Measurements from ENCODE around the gene HPX.

The HPX gene

DNA sequence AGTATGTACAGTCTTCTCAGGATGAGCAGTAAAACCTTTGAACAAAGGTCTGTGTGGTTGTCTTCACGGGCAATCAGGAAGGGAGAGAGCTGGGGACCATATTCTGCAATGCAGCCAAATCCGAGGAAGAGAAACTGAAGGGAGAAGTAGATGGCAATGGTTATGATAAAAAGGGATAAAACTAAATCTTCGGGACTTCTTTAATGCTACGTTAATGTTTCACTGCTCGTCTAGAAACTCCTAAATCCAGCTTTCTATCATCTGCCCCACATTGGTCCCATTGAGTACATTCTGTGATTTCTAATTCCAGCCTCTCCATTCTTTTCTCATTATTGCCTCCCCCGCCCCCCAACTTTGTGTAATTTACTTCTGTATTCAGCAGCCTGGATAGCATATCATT, 42.2 kb upstream of the HPX start:
- TF ChIP-seq, protein P1, sequence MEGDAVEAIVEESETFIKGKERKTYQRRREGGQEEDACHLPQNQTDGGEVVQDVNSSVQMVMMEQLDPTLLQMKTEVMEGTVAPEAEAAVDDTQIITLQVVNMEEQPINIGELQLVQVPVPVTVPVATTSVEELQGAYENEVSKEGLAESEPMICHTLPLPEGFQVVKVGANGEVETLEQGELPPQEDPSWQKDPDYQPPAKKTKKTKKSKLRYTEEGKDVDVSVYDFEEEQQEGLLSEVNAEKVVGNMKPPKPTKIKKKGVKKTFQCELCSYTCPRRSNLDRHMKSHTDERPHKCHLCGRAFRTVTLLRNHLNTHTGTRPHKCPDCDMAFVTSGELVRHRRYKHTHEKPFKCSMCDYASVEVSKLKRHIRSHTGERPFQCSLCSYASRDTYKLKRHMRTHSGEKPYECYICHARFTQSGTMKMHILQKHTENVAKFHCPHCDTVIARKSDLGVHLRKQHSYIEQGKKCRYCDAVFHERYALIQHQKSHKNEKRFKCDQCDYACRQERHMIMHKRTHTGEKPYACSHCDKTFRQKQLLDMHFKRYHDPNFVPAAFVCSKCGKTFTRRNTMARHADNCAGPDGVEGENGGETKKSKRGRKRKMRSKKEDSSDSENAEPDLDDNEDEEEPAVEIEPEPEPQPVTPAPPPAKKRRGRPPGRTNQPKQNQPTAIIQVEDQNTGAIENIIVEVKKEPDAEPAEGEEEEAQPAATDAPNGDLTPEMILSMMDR (IDR thresholded peaks at IDR 0.05): no peak

DNA sequence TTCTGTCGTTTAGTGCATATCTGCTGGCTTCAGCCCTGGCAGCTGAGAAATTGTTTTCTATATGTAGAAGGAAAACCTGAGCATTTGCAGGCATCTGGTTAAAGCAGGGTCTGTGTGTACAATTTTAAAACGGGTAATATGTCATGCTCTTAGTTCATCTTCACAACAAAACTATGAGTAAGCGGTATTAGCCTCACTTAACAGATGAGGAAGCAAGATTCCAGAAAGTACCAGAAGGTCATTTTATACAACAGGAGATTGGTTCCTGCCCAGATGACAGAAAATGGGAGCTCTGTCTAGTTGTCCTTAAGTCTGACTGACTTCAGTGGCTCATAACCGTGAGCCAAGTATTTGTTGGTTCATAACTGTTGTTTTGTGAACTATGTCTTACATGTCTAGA, 41.7 kb upstream of the HPX start:
- TF ChIP-seq, protein P1 (IDR thresholded peaks at IDR 0.05): no peak

DNA sequence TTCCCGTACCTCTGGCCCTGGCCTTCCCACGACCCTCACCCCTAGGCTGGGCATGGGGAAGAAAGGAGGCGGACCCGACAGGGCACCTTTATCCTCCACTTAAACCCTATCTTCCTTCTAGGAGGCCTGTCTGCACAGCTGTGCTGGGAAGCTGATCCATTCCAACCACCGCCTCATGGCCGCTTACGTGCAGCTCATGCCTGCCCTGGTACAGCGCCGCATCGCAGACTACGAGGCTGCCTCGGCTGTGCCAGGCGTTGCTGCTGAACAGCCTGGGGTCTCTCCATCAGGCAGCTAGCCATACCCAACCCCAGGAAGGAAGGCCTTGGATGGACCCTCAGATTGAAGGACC, 41.1 kb upstream of the HPX start:
- TF ChIP-seq, protein P1 (IDR thresholded peaks at IDR 0.05): no peak

DNA sequence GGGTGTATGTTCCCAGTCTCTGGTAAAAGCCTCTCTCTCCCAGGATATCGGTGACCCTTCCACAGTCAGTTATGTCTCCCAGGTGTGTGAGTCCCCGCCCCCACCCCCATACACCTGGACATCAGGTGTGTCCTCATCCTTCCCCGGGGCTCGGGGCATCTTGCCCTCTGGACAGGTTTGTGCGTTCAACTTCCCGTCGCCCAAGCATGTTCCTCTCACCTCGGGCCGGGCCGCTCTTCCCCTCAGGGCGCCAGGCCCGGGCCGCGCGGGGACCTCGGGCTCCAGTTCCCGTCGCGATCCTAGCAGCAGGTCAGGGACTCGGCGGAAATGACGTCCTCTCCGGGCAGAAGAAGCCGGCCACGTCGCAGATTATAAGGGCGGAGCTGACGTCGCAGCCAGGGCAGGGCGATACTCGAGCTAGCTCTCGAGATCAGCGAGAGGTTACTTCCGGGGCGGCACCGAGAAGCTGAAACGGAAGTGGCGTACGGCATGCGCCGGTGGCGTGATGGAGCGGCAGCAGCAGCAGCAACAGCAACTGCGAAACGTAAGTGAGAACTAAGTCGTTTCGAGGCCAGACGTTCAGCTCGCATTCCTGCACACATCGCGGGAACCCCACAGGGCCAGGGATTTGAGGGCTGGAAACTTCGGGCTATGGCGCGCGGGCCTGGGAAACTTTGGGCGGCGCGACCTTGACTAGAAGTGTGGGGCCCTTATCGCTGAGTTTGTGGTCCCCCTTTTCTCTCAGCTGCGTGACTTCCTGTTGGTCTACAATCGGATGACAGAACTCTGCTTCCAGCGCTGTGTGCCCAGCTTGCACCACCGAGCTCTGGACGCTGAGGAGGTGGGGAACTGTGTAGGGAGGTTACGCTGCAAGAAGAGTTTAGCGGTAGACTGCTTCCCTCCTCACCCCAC, 40.5 kb upstream of the HPX start, which contains the start of the genes ARFIP2 and TIMM10B:
TSS of gene ARFIP2 (minus strand) at position 320 of the 912 bp plus-strand sequence. CDS start 910 bp downstream, outside the sequence.
TSS of gene TIMM10B (plus strand) at position 490 of the 912 bp plus-strand sequence. CDS start at position 506, 16 bp downstream.
- TF ChIP-seq, protein P1 (IDR thresholded peaks at IDR 0.05): no peak

DNA sequence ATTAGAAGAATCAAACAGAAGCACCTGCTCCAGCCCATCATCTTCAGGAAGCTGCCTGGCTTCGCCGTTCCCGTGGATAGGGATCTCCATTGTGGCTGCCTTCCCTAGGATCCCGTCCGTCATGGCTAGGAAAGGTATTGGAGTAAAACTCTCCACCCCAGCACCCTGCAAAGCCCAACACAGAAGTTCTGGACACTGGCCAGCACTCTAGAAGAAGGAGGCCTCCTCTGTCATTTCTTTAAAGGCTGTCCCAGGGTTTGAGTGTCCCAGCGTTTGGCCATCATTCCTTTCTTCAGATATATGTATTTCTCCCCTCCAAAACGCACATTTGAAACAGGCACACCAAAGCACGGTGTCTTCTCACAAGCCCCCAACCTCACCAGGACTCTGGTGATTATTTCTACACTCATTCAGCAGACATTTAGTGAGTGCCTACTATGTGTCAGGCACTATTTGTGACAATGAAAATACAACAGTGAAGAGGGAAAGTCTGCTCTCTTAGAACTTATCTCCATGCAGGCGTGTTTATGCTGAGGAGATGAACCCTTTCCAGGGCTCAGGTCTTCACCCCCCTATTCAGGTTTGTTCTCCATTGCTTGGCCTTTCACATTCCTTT, 39.6 kb upstream of the HPX start:
- TF ChIP-seq, protein P1 (IDR thresholded peaks at IDR 0.05): no peak

DNA sequence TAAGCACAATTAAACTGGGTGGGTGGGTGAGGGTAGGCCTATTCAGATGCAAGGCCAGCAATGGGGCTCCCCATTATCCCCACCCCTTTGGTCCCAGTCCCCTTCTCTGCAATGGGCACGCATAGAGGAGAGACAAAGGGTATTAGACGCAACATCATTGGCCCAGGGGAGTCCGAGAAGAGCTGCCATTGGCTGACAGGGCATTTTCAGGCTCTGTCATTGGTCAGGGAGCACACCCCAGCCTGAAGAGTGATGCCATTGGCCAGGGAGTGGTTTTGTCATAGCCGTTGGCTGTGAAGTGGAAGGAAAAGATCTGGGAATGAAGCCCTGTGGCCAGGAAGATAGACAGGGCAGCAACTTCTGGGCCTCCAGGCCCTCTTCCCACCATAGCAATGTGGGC, 35.8 kb upstream of the HPX start:
- TF ChIP-seq, protein P1 (IDR thresholded peaks at IDR 0.05): no peak

DNA sequence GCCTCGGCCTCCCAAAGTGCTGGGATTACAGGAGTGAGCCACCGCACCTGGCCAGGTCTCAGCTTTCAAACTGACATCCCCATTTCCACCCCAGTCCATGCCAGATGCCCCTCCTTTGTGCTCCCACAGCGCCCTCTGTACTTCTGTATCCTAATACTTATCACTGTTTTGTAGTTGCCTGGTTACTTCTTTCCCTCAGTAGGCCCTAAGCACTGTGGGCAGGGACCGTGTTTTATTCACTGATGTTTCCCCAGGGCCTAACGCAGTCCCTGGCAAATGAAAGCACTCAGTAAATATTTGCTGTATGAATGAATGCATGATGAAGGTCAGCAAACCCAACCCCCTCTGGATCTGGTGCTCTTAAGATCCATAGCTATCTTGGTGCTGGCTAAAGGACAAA, 35.1 kb upstream of the HPX start:
- TF ChIP-seq, protein P1 (IDR thresholded peaks at IDR 0.05): no peak

Data from LNCAP (cell line).